ENCODE measurements around the gene CYP4F11. TPM values are rescaled to one million over a fixed set of nuclear protein-coding genes. Genes with fewer than 3 reads are reported as not detected.
"Not testable (repeated sequence)": the region's sequence is repeated elsewhere in the genome, so short reads cannot be mapped to it uniquely, and the experiment has no call there.

Gene CYP4F11
- total and polyA plus RNA-seq, 4 donors: 0.15 to 1.2 (median 0.26) TPM; not detected in 1

- H3K4me1 ChIP-seq (ENCODE audit: control insufficient read depth in 5 of 5, insufficient read depth in 5 of 5, low read length in 5 of 5): peaks cover 0 to 3% (median 0%) of the 10 kb centered on the region in 5 donors
- H3K4me3 ChIP-seq: no peak overlapping the region
- no peak overlapping the region for H3K9ac ChIP-seq (ENCODE audit: insufficient read depth in 1 of 2, low read length in 2 of 2)
- peaks cover 0 to 12% (median 0%) of the 10 kb centered on the region in 4 donors for H3K9me3 ChIP-seq (ENCODE audit: control insufficient read depth in 4 of 4, insufficient read depth in 3 of 4, low read length in 3 of 4)
- ATAC-seq (ENCODE audit: insufficient read depth, low FRiP score) (no peak), DNase-seq (no peak)
- H3K36me3 ChIP-seq (ENCODE audit: control insufficient read depth in 4 of 4, insufficient read depth in 4 of 4, low read length in 4 of 4): no peaks in the 10 kb centered on the region
- H3K27ac ChIP-seq (ENCODE audit: low read depth in 1 of 2, low read length in 1 of 2): no peak overlapping the region
- H3K27me3 ChIP-seq (ENCODE audit: control insufficient read depth in 3 of 3, insufficient read depth in 3 of 3, low read length in 2 of 3): peaks cover 0 to 35% (median 21%) of the 10 kb centered on the region in 3 donors
- no peak for TF ChIP-seq CTCF (IDR thresholded peaks at IDR 0.05; ENCODE audit: control extremely low read depth, extremely low read depth)
- WGBS, 2 donors: 48 to 62% methylated on average over 3 of the region's 3 CpGs
Observed at GRCh38 chr19:15935167-15935702, 906 bp upstream of the CYP4F11 start.

- not testable (repeated sequence) for H3K4me1 ChIP-seq (ENCODE audit: control insufficient read depth in 5 of 5, insufficient read depth in 5 of 5, low read length in 5 of 5); H3K36me3 ChIP-seq (ENCODE audit: control insufficient read depth in 4 of 4, insufficient read depth in 4 of 4, low read length in 4 of 4); DNase-seq; ATAC-seq (ENCODE audit: insufficient read depth, low FRiP score); H3K9ac ChIP-seq (ENCODE audit: insufficient read depth in 1 of 2, low read length in 2 of 2); H3K27ac ChIP-seq (ENCODE audit: low read depth in 1 of 2, low read length in 1 of 2); H3K4me3 ChIP-seq
- 52 to 81% methylated on average over 12 of the region's 12 CpGs for WGBS, 2 donors
- peaks cover 0 to 41% (median 21%) of the 10 kb centered on the region in 3 donors for H3K27me3 ChIP-seq (ENCODE audit: control insufficient read depth in 3 of 3, insufficient read depth in 3 of 3, low read length in 2 of 3)
- peaks cover 0 to 12% (median 0%) of the 10 kb centered on the region in 4 donors for H3K9me3 ChIP-seq (ENCODE audit: control insufficient read depth in 4 of 4, insufficient read depth in 3 of 4, low read length in 3 of 4)
Observed at GRCh38 chr19:15933761-15934331, 483 bp downstream of the CYP4F11 start.

GRCh38 chr19:15928321-15928720, 6.0 kb downstream of the CYP4F11 start:
- Histone ChIP-seq H3K9me3 (ENCODE audit: control insufficient read depth in 4 of 4, insufficient read depth in 3 of 4, low read length in 3 of 4) (peaks cover 0 to 2% (median 0%) of the 10 kb centered on the region in 4 donors), H3K27ac (ENCODE audit: low read depth in 1 of 2, low read length in 1 of 2) (no peak overlapping the region), H3K9ac (ENCODE audit: insufficient read depth in 1 of 2, low read length in 2 of 2) (no peak overlapping the region), H3K36me3 (ENCODE audit: control insufficient read depth in 4 of 4, insufficient read depth in 4 of 4, low read length in 4 of 4) (no peaks in the 10 kb centered on the region), H3K4me1 (ENCODE audit: control insufficient read depth in 5 of 5, insufficient read depth in 5 of 5, low read length in 5 of 5) (no peaks in the 10 kb centered on the region), H3K27me3 (ENCODE audit: control insufficient read depth in 3 of 3, insufficient read depth in 3 of 3, low read length in 2 of 3) (peaks cover 0 to 19% (median 7%) of the 10 kb centered on the region in 3 donors), H3K4me3 (no peak overlapping the region)
- ATAC-seq (ENCODE audit: insufficient read depth, low FRiP score) (no peak), DNase-seq (no peak)
- no peak for TF ChIP-seq CTCF (IDR thresholded peaks at IDR 0.05; ENCODE audit: control extremely low read depth, extremely low read depth)
- 85 to 94% methylated on average over 3 of the region's 3 CpGs for WGBS, 2 donors

- peaks cover 0 to 15% (median 7%) of the 10 kb centered on the region in 3 donors for H3K27me3 ChIP-seq (ENCODE audit: control insufficient read depth in 3 of 3, insufficient read depth in 3 of 3, low read length in 2 of 3)
- peaks cover 0 to 2% (median 0%) of the 10 kb centered on the region in 4 donors for H3K9me3 ChIP-seq (ENCODE audit: control insufficient read depth in 4 of 4, insufficient read depth in 3 of 4, low read length in 3 of 4)
- DNase-seq (no peak), ATAC-seq (ENCODE audit: insufficient read depth, low FRiP score) (no peak)
- no peaks in the 10 kb centered on the region for H3K36me3 ChIP-seq (ENCODE audit: control insufficient read depth in 4 of 4, insufficient read depth in 4 of 4, low read length in 4 of 4)
- 0 to 52% methylated on average over 1 of the region's 1 CpG for WGBS, 2 donors
- no peaks in the 10 kb centered on the region for H3K4me1 ChIP-seq (ENCODE audit: control insufficient read depth in 5 of 5, insufficient read depth in 5 of 5, low read length in 5 of 5)
- TF ChIP-seq CTCF (IDR thresholded peaks at IDR 0.05; ENCODE audit: control extremely low read depth, extremely low read depth): no peak
- H3K4me3 ChIP-seq: no peak overlapping the region
- no peak overlapping the region for H3K9ac ChIP-seq (ENCODE audit: insufficient read depth in 1 of 2, low read length in 2 of 2)
- H3K27ac ChIP-seq (ENCODE audit: low read depth in 1 of 2, low read length in 1 of 2): no peak overlapping the region
Observed at GRCh38 chr19:15926484-15926883, 7.8 kb downstream of the CYP4F11 start.

All from lung (tissue), 12 donors.